HFFc6 (cell line): ENCODE results near the gene PRKCE. TPM values are rescaled to one million over a fixed set of nuclear protein-coding genes. Genes with fewer than 3 reads are reported as not detected.
A peak's percentile ranks its signal among the peaks of the same experiment; 100 is the strongest.

Source experiments
- DNase-seq: peaks from one replicate; pipeline ENCODE4 v3.0.0-alpha.2; 2018
- H3K27ac Mint-ChIP-seq: 2 replicates; pipeline ENCODE4 v1.8.0; 2020; ENCODE audit warnings: mild to moderate bottlenecking, mixed read lengths
- H3K27me3 Mint-ChIP-seq: 2 replicates; pipeline ENCODE4 v1.8.0; 2021; ENCODE audit warnings: mild to moderate bottlenecking, moderate library complexity, mixed read lengths; ENCODE audit not compliant: insufficient read depth
- H3K36me3 Mint-ChIP-seq: 2 replicates; pipeline ENCODE4 v1.8.0; 2021; ENCODE audit warnings: low read depth, mixed read lengths
- H3K4me1 Mint-ChIP-seq: 2 replicates; pipeline ENCODE4 v1.8.0; 2020; ENCODE audit warnings: low read depth, mixed read lengths
- H3K4me3 Mint-ChIP-seq: 2 replicates; pipeline ENCODE4 v1.8.0; 2020; ENCODE audit warnings: mild to moderate bottlenecking, moderate library complexity, mixed read lengths
- H3K9me3 Mint-ChIP-seq: 2 replicates; pipeline ENCODE4 v1.8.0; 2020; ENCODE audit warnings: mild to moderate bottlenecking, mixed read lengths
- CTCF ChIP-seq: fragments of 200-600 bp; sonication (generic); IDR thresholded peaks from 2 replicates; pipeline ENCODE4 v1.5.0; 2021; ENCODE audit warnings: antibody characterized with exemption, mild to moderate bottlenecking
- total RNA-seq, 6 experiments: library from RNA; stranded (reverse); fragmentation: NEBNext Ultra II Directional; extraction: Animal tissue kit (Norgen Biotek cat#: 25700); gene quantifications; 2 replicates in 1 of 6; 3 replicates in 5 of 6; pipeline ENCODE4 v1.2.3, GENCODE V29; 2021

The PRKCE gene
- total RNA-seq, 6 experiments from 2014 or later = 10.8 to 13.7 (median 12.0) TPM

GRCh38 chr2:45826460-45826859 is 175.0 kb downstream of the PRKCE start:
- Mint-ChIP-seq H3K4me1 (peaks cover 35% of the 10 kb centered on the region), H3K9me3 (peaks cover 22% of the 10 kb centered on the region), H3K27ac (peak overlapping the region; percentile 80), H3K27me3 (no peaks in the 10 kb centered on the region; the same call in none of the 2 replicates), H3K36me3 (peaks cover 20% of the 10 kb centered on the region), H3K4me3 (peak overlapping the region; percentile 56)
- no peak for TF ChIP-seq CTCF
- no peak for DNase-seq

- Mint-ChIP-seq H3K4me1 (peaks cover 29% of the 10 kb centered on the region), H3K27me3 (no peaks in the 10 kb centered on the region; the same call in none of the 2 replicates), H3K4me3 (peak overlapping the region; percentile 56), H3K27ac (peak overlapping the region; percentile 80), H3K9me3 (peaks cover 23% of the 10 kb centered on the region), H3K36me3 (peaks cover 20% of the 10 kb centered on the region)
- peak; percentile 90 for DNase-seq
- no peak for TF ChIP-seq CTCF
These were observed 175.6 kb downstream of the PRKCE start for GRCh38 chr2:45826884-45827635.

GRCh38 chr2:45830322-45830721 is 178.8 kb downstream of the PRKCE start:
- no peak for TF ChIP-seq CTCF
- no peak for DNase-seq
- Mint-ChIP-seq H3K9me3 (peaks cover 23% of the 10 kb centered on the region), H3K27ac (no peak overlapping the region), H3K4me1 (peaks cover 25% of the 10 kb centered on the region), H3K4me3 (no peak overlapping the region), H3K27me3 (no peaks in the 10 kb centered on the region; the same call in none of the 2 replicates), H3K36me3 (peaks cover 20% of the 10 kb centered on the region)

GRCh38 chr2:45833301-45833967 is 182.0 kb downstream of the PRKCE start:
- H3K36me3 Mint-ChIP-seq = peaks cover 20% of the 10 kb centered on the region
- H3K9me3 Mint-ChIP-seq = peaks cover 23% of the 10 kb centered on the region
- no peak overlapping the region for H3K27ac Mint-ChIP-seq
- TF ChIP-seq CTCF = no peak
- H3K27me3 Mint-ChIP-seq = no peaks in the 10 kb centered on the region; the same call in none of the 2 replicates
- DNase-seq = no peak
- H3K4me1 Mint-ChIP-seq = no peaks in the 10 kb centered on the region
- no peak overlapping the region for H3K4me3 Mint-ChIP-seq

- Mint-ChIP-seq H3K9me3 (peaks cover 23% of the 10 kb centered on the region), H3K4me3 (no peak overlapping the region), H3K4me1 (peaks cover under 1% of the 10 kb centered on the region; the same call in 1 of the 2 replicates), H3K27me3 (no peaks in the 10 kb centered on the region; the same call in none of the 2 replicates), H3K36me3 (peaks cover 20% of the 10 kb centered on the region), H3K27ac (no peak overlapping the region)
- no peak for TF ChIP-seq CTCF
- DNase-seq = no peak
These were observed 182.5 kb downstream of the PRKCE start for GRCh38 chr2:45833968-45834344.
